ENCODE data around the gene DDX56. TPM values are rescaled to one million over a fixed set of nuclear protein-coding genes. Genes with fewer than 3 reads are reported as not detected.

Gene DDX56
- polyA plus RNA-seq, 3 donors, result 32.2 to 69.3 (median 33.9) TPM

DNA sequence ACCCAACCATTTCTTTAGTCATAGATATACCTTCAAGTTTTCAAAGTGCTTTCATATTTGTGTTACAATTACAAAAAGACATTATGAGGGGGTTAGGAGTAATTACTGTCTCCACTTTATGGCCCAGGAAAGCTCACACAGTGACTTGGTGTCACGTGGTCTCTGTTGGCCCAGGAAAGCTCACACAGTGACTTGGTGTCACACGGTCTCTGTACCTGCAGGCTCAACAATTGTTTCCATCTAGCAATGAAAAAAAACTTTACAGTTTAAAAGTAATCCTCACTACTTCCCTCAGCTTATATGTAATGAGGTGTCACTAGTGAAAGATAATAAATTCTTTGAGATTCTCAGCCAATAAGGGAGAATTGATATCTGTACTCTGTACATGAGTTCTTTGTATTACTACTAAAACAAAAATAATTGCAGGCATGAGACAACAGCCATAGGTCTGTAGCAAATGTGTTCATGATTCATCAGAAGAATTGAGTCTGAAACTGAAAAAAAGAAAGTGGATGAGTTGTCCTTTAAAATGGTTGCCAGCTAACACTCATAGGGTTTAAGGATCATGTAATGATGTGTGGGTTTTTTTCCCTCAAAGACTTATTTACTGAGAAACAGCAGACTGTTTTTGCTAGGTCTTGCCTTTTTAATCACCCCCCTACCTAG lies 43.6 kb upstream of the DDX56 start:
- Histone ChIP-seq H3K9ac (ENCODE audit: insufficient read depth, low read length, poor library complexity, severe bottlenecking) (no peak overlapping the region), H3K4me2 (replicated peaks; ENCODE audit: extremely low read depth, low read length, poor library complexity, severe bottlenecking) (no peak overlapping the region), H3K4me1 (ENCODE audit: control insufficient read depth in 1 of 2, insufficient read depth in 2 of 2, low read length in 2 of 2) (peaks cover 49 to 79% of the 10 kb centered on the region in 2 donors), H4K20me1 (ENCODE audit: insufficient read depth, low read length) (no peaks in the 10 kb centered on the region), H3K79me2 (ENCODE audit: insufficient read depth, low read length) (peaks cover 96% of the 10 kb centered on the region), H3K27ac (ENCODE audit: low read depth in 1 of 2, low read length in 2 of 2) (peak overlapping the region in 1 of 2 donors; percentile 61), H2AFZ (ENCODE audit: insufficient read depth, low read depth, low read length, poor library complexity, severe bottlenecking) (no peak overlapping the region), H3K36me3 (replicated peaks in 1 of 2; ENCODE audit: control insufficient read depth in 1 of 2, insufficient read depth in 2 of 2, low read length in 2 of 2) (peaks cover 8 to 16% of the 10 kb centered on the region in 2 donors), H3K4me3 (replicated peaks in 1 of 3; ENCODE audit: low read depth in 2 of 3, low read length in 3 of 3) (no peak overlapping the region), H3K27me3 (ENCODE audit: control insufficient read depth in 2 of 2, insufficient read depth in 2 of 2, low read length in 2 of 2) (no peaks in the 10 kb centered on the region), H3K9me3 (replicated peaks in 1 of 2; ENCODE audit: control insufficient read depth in 1 of 2, insufficient read depth in 1 of 2, low read length in 2 of 2) (peaks cover 0 to 3% of the 10 kb centered on the region in 2 donors)
- peaks cover 0 to 4% (median 0%) of the 10 kb centered on the region in 3 donors for H3K27me3 Mint-ChIP-seq (ENCODE audit: low read depth in 3 of 3)
- TF ChIP-seq, protein P1, sequence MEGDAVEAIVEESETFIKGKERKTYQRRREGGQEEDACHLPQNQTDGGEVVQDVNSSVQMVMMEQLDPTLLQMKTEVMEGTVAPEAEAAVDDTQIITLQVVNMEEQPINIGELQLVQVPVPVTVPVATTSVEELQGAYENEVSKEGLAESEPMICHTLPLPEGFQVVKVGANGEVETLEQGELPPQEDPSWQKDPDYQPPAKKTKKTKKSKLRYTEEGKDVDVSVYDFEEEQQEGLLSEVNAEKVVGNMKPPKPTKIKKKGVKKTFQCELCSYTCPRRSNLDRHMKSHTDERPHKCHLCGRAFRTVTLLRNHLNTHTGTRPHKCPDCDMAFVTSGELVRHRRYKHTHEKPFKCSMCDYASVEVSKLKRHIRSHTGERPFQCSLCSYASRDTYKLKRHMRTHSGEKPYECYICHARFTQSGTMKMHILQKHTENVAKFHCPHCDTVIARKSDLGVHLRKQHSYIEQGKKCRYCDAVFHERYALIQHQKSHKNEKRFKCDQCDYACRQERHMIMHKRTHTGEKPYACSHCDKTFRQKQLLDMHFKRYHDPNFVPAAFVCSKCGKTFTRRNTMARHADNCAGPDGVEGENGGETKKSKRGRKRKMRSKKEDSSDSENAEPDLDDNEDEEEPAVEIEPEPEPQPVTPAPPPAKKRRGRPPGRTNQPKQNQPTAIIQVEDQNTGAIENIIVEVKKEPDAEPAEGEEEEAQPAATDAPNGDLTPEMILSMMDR (IDR thresholded peaks at IDR 0.05), result no peak
- DNase-seq, result peak in 2 of 3 donors; percentile 46 to 64
- peaks cover 34 to 36% of the 10 kb centered on the region in 2 donors for H3K36me3 Mint-ChIP-seq
- H3K27ac Mint-ChIP-seq, result peak overlapping the region; percentile 42 to 98 (median 72)
- H3K9me3 Mint-ChIP-seq, result peaks cover 3 to 8% (median 5%) of the 10 kb centered on the region in 7 donors
- intact Hi-C loops (cut with micrococcal nuclease), result no loop called here
- no peak overlapping the region for H3K4me3 Mint-ChIP-seq
- no CpG with 5 or more reads among the region's 2 CpGs for WGBS (ENCODE audit: insufficient coverage)
- peaks cover 77% of the 10 kb centered on the region for H3K4me1 Mint-ChIP-seq

DNA sequence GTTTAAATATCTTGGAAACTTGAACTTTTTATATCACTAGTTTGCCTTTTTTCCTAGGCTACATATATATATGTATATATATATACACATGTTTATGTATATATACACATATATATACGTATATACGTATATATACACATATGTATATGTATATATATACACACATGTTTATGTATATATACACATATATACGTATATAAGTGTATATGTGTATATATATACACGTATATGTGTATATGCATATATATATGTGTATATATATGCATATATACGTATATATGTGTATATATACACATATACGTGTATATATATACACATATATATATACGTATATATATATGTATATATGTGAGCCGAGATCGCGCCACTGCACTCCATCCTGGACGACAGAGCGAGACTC lies 42.8 kb upstream of the DDX56 start:
- Mint-ChIP-seq H3K9me3 (peaks cover 1 to 4% (median 3%) of the 10 kb centered on the region in 7 donors), H3K27ac (peak overlapping the region in 2 of 7 donors; percentile 95 to 98), H3K36me3 (peaks cover 34 to 35% of the 10 kb centered on the region in 2 donors), H3K27me3 (ENCODE audit: low read depth in 3 of 3) (peaks cover 0 to 1% (median 0%) of the 10 kb centered on the region in 3 donors), H3K4me3 (no peak overlapping the region), H3K4me1 (peaks cover 74% of the 10 kb centered on the region)
- Histone ChIP-seq H3K4me1 (ENCODE audit: control insufficient read depth in 1 of 2, insufficient read depth in 2 of 2, low read length in 2 of 2) (peaks cover 43 to 70% of the 10 kb centered on the region in 2 donors), H3K4me2 (replicated peaks; ENCODE audit: extremely low read depth, low read length, poor library complexity, severe bottlenecking) (no peak overlapping the region), H3K4me3 (replicated peaks in 1 of 3; ENCODE audit: low read depth in 2 of 3, low read length in 3 of 3) (no peak overlapping the region), H3K79me2 (ENCODE audit: insufficient read depth, low read length) (peaks cover 96% of the 10 kb centered on the region), H4K20me1 (ENCODE audit: insufficient read depth, low read length) (no peaks in the 10 kb centered on the region), H3K27me3 (ENCODE audit: control insufficient read depth in 2 of 2, insufficient read depth in 2 of 2, low read length in 2 of 2) (no peaks in the 10 kb centered on the region), H3K9ac (ENCODE audit: insufficient read depth, low read length, poor library complexity, severe bottlenecking) (no peak overlapping the region), H3K36me3 (replicated peaks in 1 of 2; ENCODE audit: control insufficient read depth in 1 of 2, insufficient read depth in 2 of 2, low read length in 2 of 2) (peaks cover 8 to 16% of the 10 kb centered on the region in 2 donors), H2AFZ (ENCODE audit: insufficient read depth, low read depth, low read length, poor library complexity, severe bottlenecking) (no peak overlapping the region), H3K27ac (ENCODE audit: low read depth in 1 of 2, low read length in 2 of 2) (peak overlapping the region in 1 of 2 donors; percentile 88), H3K9me3 (replicated peaks in 1 of 2; ENCODE audit: control insufficient read depth in 1 of 2, insufficient read depth in 1 of 2, low read length in 2 of 2) (peaks cover 0 to under 1% of the 10 kb centered on the region in 2 donors)
- TF ChIP-seq, protein P1 (IDR thresholded peaks at IDR 0.05), result no peak
- intact Hi-C loops (cut with micrococcal nuclease), result no loop called here
- WGBS (ENCODE audit: insufficient coverage), result 98% methylated on average over 5 of the region's 12 CpGs
- no peak for DNase-seq

Measured in CD14-positive monocyte (primary cell).